Pons (tissue), 1 donor: ENCODE data around the gene CDC37L1.

Source experiments
- DNase-seq: peaks from one replicate; pipeline ENCODE4 v3.0.0-alpha.2; 2016; ENCODE audit warnings: low spot score

Gene CDC37L1

GRCh38 chr9:4714266-4715016 lies 35.1 kb downstream of the CDC37L1 start:
- no peak for DNase-seq

- DNase-seq: no peak
These were observed 36.8 kb downstream of the CDC37L1 start for GRCh38 chr9:4716163-4716562.

- peak; percentile 55 for DNase-seq
These were observed 38.4 kb downstream of the CDC37L1 start for GRCh38 chr9:4717815-4718214.

GRCh38 chr9:4718911-4719310 lies 39.5 kb downstream of the CDC37L1 start:
- no peak for DNase-seq

GRCh38 chr9:4721736-4722135 lies 42.4 kb downstream of the CDC37L1 start:
- no peak for DNase-seq

GRCh38 chr9:4725706-4726442 lies 46.5 kb downstream of the CDC37L1 start:
- no peak for DNase-seq

GRCh38 chr9:4727593-4727992 lies 48.2 kb downstream of the CDC37L1 start:
- no peak for DNase-seq

- DNase-seq: no peak
These were observed 53.5 kb downstream of the CDC37L1 start for GRCh38 chr9:4732890-4733289.

- DNase-seq: no peak
These were observed 54.8 kb downstream of the CDC37L1 start for GRCh38 chr9:4734150-4734549.

- DNase-seq: no peak
These were observed 59.7 kb downstream of the CDC37L1 start for GRCh38 chr9:4738866-4739586.

- no peak for DNase-seq
These were observed 60.4 kb downstream of the CDC37L1 start for GRCh38 chr9:4739587-4740387.

GRCh38 chr9:4740388-4740637 lies 60.9 kb downstream of the CDC37L1 start:
- no peak for DNase-seq

GRCh38 chr9:4740638-4741364 lies 61.4 kb downstream of the CDC37L1 start, which contains the start of gene AK3:
Gene AK3, minus strand, starts transcription at chr9:4741202. Its CDS starts 115 bp downstream, at chr9:4741087.
- peak; percentile 59 for DNase-seq

GRCh38 chr9:4741365-4742089 lies 62.2 kb downstream of the CDC37L1 start:
- peak; percentile 56 for DNase-seq

GRCh38 chr9:4742246-4742645 lies 62.9 kb downstream of the CDC37L1 start:
- DNase-seq: no peak

- DNase-seq: no peak
These were observed 63.9 kb downstream of the CDC37L1 start for GRCh38 chr9:4743131-4743875.

GRCh38 chr9:4746278-4747030 lies 67.1 kb downstream of the CDC37L1 start:
- no peak for DNase-seq

- DNase-seq: no peak
These were observed 69.2 kb downstream of the CDC37L1 start for GRCh38 chr9:4748612-4749011.

GRCh38 chr9:4750023-4750673 lies 70.8 kb downstream of the CDC37L1 start:
- peak; percentile 61 for DNase-seq
